K562 (cell line): ENCODE results near the gene PTGES3. TPM values are rescaled to one million over a fixed set of nuclear protein-coding genes. Genes with fewer than 3 reads are reported as not detected.

Source experiments
- BCOR ChIP-seq: fragments of 450-650 bp; IDR thresholded peaks from 2 replicates; pipeline ENCODE4 v1.6.1; 2016
- CEBPG ChIP-seq, 3 experiments: fragments of 200-800 bp in 1 of 3; sonication (Bioruptor generic) in 1 of 3; sonication (generic) in 1 of 3; formaldehyde crosslinking in 1 of 3; IDR thresholded peaks in 2 of 3; conservative IDR thresholded peaks in 1 of 3; 2 replicates each; pipeline versions ENCODE4 v1.6.1 to v1.8.0; 2016 to 2022; ENCODE audit warnings: missing compliant biosample characterization in 2 of 3, missing genetic modification characterization in 2 of 3, mild to moderate bottlenecking in 1 of 3, missing genetic modification reagents in 1 of 3
- MECOM ChIP-seq: fragments of 250-450 bp; sonication (Bioruptor Pico); IDR thresholded peaks from 2 replicates; pipeline ENCODE4 v1.8.0; 2022; ENCODE audit warnings: inconsistent platforms
- MIER1 ChIP-seq: fragments of 450-650 bp; IDR thresholded peaks from 2 replicates; pipeline ENCODE4 v1.6.1; 2016; ENCODE audit warnings: antibody characterized with exemption, mild to moderate bottlenecking, low read depth
- NCOR1 ChIP-seq: fragments of 450-650 bp; IDR thresholded peaks from 2 replicates; pipeline ENCODE4 v1.6.1; 2016; ENCODE audit warnings: mild to moderate bottlenecking, moderate library complexity
- NR4A1 ChIP-seq, 2 experiments: fragments of 250-450 bp in 1 of 2; fragments of 450-650 bp in 1 of 2; sonication (Bioruptor Pico) in 1 of 2; IDR thresholded peaks; 2 replicates each; pipeline versions ENCODE4 v1.4.0 to v1.6.1; 2016 to 2020; ENCODE audit warnings: mild to moderate bottlenecking in 2 of 2, missing compliant biosample characterization in 1 of 2, missing genetic modification characterization in 1 of 2, moderate library complexity in 1 of 2
- PPARD ChIP-seq: fragments of 250-450 bp; sonication (Bioruptor Pico); IDR thresholded peaks from 2 replicates; pipeline ENCODE4 v1.8.0; 2022; ENCODE audit warnings: inconsistent platforms, mild to moderate bottlenecking, moderate library complexity
- RB1 ChIP-seq: fragments of 450-650 bp; IDR thresholded peaks from 2 replicates; pipeline ENCODE4 v1.6.1; 2017; ENCODE audit warnings: low read depth, mild to moderate bottlenecking
- RBM22 ChIP-seq: fragments of 200-400 bp; formaldehyde crosslinking; IDR thresholded peaks from 2 replicates; pipeline ENCODE4 v1.6.1; 2018; ENCODE audit warnings: low read length, low read depth; ENCODE audit not compliant: poor library complexity, severe bottlenecking
- SAFB ChIP-seq: fragments of 200-400 bp; formaldehyde crosslinking; IDR thresholded peaks from 2 replicates; pipeline ENCODE4 v1.6.1; 2017; ENCODE audit warnings: low read depth, low read length, borderline replicate concordance
- SAP30 ChIP-seq: fragments of 200-600 bp; sonication (generic); IDR thresholded peaks from 2 replicates; pipeline ENCODE4 v1.6.1; 2012; ENCODE audit warnings: borderline replicate concordance, low read depth, mild to moderate bottlenecking, moderate library complexity, low read length, control low read depth, inconsistent platforms; ENCODE audit not compliant: insufficient read depth, poor library complexity, severe bottlenecking
- SMARCC2 ChIP-seq: fragments of 450-650 bp; IDR thresholded peaks from 2 replicates; pipeline ENCODE4 v1.6.1; 2017; ENCODE audit warnings: antibody characterized with exemption, moderate library complexity, mild to moderate bottlenecking, low read depth
- SMARCE1 ChIP-seq: fragments of 450-650 bp; IDR thresholded peaks from 2 replicates; pipeline ENCODE4 v1.7.1; 2016; ENCODE audit warnings: mild to moderate bottlenecking
- ZFPM2 ChIP-seq: fragments of 250-450 bp; sonication (Bioruptor Pico); IDR thresholded peaks from 2 replicates; pipeline ENCODE4 v1.5.1; 2022; ENCODE audit warnings: mild to moderate bottlenecking
- ZNF197 ChIP-seq: fragments of 200-800 bp; sonication (Bioruptor generic); IDR thresholded peaks from 2 replicates; pipeline ENCODE4 v1.6.1; 2016; ENCODE audit warnings: low read depth, missing genetic modification characterization, missing compliant biosample characterization
- ZNF551 ChIP-seq: fragments of 250-450 bp; sonication (Bioruptor Pico); IDR thresholded peaks from 2 replicates; pipeline ENCODE4 v1.5.0; 2021; ENCODE audit warnings: mild to moderate bottlenecking, moderate library complexity
- ZNF785 ChIP-seq: fragments of 250-450 bp; sonication (Bioruptor Pico); IDR thresholded peaks from 2 replicates; pipeline ENCODE4 v1.4.0; 2020; ENCODE audit warnings: mild to moderate bottlenecking
- polyA plus RNA-seq, 8 experiments: library from polyadenylated mRNA; depleted of rRNA in 4 of 8; stranded (reverse) in 5 of 8; unstranded in 3 of 8; fragments of >200 nt; fragmentation: Nextera tagmentation in 2 of 8; fragmentation: Illumina TruSeq in 1 of 8; extraction: Ambion mirVana in 2 of 8; extraction: Trizol in 1 of 8; gene quantifications; 2 replicates each; pipeline versions ENCODE4 v1.2.1 to v1.2.3, GENCODE V29; 2011 to 2014; ENCODE audit warnings: inconsistent platforms in 1 of 8, missing spikeins in 1 of 8
- total RNA-seq, 7 experiments: library from RNA; depleted of rRNA in 6 of 7; stranded (reverse); fragments of >200 nt in 6 of 7; fragmentation: Illumina TruSeq in 2 of 7; extraction: Trizol in 2 of 7; gene quantifications; 2 replicates each; pipeline versions ENCODE4 v1.2.1 to v1.2.3, GENCODE V29; 2011 to 2021; ENCODE audit warnings: low replicate concordance in 1 of 7
- TF ChIP-seq, protein P1 (sequence below): fragments of 450-650 bp; IDR thresholded peaks from 2 replicates; pipeline ENCODE4 v1.6.1; 2017; ENCODE audit warnings: antibody characterized with exemption
- TF ChIP-seq, protein P2 (sequence below): fragments of 250-450 bp; sonication (Bioruptor Pico); IDR thresholded peaks from 2 replicates; pipeline ENCODE4 v1.5.1; 2021; ENCODE audit warnings: mild to moderate bottlenecking
- TF ChIP-seq, protein P3 (sequence below): fragments of 450-650 bp; IDR thresholded peaks from 2 replicates; pipeline ENCODE4 v1.6.1; 2018; ENCODE audit not compliant: partially characterized antibody

The PTGES3 gene
- total and polyA plus RNA-seq, 9 of the 15 experiments (the other 6 are each of a cell fraction or from before 2014, with no cell fraction given): 163 to 501 (median 213) TPM

DNA sequence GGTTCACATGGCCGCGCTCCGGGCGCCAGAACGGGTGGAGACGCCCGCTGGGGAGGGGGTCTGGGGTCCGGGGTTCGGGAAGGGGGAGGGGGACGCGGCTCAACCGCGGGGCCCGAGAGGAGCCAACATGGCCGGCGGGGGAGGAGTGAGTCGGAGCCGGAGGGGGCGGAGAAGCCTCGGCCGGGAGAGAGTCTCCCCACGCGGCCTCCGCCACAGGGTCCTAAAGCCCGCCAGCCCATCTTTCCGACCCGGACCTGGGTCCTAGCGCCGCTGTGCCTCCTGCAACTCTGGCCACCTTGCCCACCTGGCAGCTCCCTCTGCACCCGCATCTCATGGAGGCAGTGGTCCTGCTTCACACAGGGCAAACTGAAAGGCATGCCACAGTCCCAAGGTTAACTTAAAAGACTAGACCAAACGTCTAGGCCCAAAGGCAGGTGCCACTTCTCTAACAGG lies 57.9 kb downstream of the PTGES3 start, which contains the start of gene BAZ2A (continued):
- TF ChIP-seq, protein P1, sequence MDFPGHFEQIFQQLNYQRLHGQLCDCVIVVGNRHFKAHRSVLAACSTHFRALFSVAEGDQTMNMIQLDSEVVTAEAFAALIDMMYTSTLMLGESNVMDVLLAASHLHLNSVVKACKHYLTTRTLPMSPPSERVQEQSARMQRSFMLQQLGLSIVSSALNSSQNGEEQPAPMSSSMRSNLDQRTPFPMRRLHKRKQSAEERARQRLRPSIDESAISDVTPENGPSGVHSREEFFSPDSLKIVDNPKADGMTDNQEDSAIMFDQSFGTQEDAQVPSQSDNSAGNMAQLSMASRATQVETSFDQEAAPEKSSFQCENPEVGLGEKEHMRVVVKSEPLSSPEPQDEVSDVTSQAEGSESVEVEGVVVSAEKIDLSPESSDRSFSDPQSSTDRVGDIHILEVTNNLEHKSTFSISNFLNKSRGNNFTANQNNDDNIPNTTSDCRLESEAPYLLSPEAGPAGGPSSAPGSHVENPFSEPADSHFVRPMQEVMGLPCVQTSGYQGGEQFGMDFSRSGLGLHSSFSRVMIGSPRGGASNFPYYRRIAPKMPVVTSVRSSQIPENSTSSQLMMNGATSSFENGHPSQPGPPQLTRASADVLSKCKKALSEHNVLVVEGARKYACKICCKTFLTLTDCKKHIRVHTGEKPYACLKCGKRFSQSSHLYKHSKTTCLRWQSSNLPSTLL: no peak
- no peak for TF ChIP-seq ZFPM2 (CRISPR knock-in tag)
- no peak for TF ChIP-seq NR4A1 (CRISPR knock-in tag; IDR thresholded peaks at IDR 0.05)
- TF ChIP-seq NR4A1 (tag; IDR thresholded peaks at IDR 0.05): peak; percentile 57; the same call in 1 of the 2 replicates
- peak; percentile 79 for TF ChIP-seq BCOR
- TF ChIP-seq RB1: peak; percentile 88
- peak; percentile 32; the same call in 1 of the 2 replicates for TF ChIP-seq NCOR1
- TF ChIP-seq ZNF785 (CRISPR knock-in tag): no peak
- TF ChIP-seq ZNF551 (CRISPR knock-in tag): no peak
- no peak for TF ChIP-seq RBM22
- TF ChIP-seq, protein P2, sequence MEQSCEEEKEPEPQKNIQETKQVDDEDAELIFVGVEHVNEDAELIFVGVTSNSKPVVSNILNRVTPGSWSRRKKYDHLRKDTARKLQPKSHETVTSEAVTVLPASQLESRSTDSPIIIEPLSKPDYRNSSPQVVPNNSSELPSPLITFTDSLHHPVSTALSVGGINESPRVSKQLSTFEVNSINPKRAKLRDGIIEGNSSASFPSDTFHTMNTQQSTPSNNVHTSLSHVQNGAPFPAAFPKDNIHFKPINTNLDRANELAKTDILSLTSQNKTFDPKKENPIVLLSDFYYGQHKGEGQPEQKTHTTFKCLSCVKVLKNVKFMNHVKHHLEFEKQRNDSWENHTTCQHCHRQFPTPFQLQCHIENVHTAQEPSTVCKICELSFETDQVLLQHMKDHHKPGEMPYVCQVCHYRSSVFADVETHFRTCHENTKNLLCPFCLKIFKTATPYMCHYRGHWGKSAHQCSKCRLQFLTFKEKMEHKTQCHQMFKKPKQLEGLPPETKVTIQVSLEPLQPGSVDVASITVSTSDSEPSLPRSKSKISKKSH: no peak
- TF ChIP-seq SMARCE1: no peak
- no peak for TF ChIP-seq ZNF197
- TF ChIP-seq, protein P3, sequence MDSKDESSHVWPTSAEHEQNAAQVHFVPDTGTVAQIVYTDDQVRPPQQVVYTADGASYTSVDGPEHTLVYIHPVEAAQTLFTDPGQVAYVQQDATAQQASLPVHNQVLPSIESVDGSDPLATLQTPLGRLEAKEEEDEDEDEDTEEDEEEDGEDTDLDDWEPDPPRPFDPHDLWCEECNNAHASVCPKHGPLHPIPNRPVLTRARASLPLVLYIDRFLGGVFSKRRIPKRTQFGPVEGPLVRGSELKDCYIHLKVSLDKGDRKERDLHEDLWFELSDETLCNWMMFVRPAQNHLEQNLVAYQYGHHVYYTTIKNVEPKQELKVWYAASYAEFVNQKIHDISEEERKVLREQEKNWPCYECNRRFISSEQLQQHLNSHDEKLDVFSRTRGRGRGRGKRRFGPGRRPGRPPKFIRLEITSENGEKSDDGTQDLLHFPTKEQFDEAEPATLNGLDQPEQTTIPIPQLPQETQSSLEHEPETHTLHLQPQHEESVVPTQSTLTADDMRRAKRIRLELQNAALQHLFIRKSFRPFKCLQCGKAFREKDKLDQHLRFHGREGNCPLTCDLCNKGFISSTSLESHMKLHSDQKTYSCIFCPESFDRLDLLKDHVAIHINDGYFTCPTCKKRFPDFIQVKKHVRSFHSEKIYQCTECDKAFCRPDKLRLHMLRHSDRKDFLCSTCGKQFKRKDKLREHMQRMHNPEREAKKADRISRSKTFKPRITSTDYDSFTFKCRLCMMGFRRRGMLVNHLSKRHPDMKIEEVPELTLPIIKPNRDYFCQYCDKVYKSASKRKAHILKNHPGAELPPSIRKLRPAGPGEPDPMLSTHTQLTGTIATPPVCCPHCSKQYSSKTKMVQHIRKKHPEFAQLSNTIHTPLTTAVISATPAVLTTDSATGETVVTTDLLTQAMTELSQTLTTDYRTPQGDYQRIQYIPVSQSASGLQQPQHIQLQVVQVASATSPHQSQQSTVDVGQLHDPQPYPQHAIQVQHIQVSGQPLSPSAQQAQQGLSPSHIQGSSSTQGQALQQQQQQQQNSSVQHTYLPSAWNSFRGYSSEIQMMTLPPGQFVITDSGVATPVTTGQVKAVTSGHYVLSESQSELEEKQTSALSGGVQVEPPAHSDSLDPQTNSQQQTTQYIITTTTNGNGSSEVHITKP: peak; percentile 64
- peak; percentile 55; the same call in 1 of the 2 replicates for TF ChIP-seq SAFB
- TF ChIP-seq PPARD: no peak
- no peak for TF ChIP-seq SAP30
- TF ChIP-seq SMARCC2: no peak
- TF ChIP-seq MECOM (CRISPR knock-in tag): no peak
- no peak for TF ChIP-seq MIER1
- TF ChIP-seq CEBPG (CRISPR knock-in tag; IDR thresholded peaks at IDR 0.05): no peak
- no peak for TF ChIP-seq CEBPG (tag; conservative IDR thresholded peaks at IDR 0.05 in 1 of 2, IDR thresholded peaks at IDR 0.05 in 1 of 2)
